SU-DHL-6 (cell line): ENCODE results near the gene GRIK5.

Source experiments
- EZH2phosphoT487 ChIP-seq: fragments of 200-600 bp; sonication (generic), shearing (Covaris generic); conservative IDR thresholded peaks from 2 replicates; pipeline ENCODE4 v1.6.1; 2018; ENCODE audit warnings: mild to moderate bottlenecking, antibody characterized with exemption, low read length, moderate library complexity, mixed read lengths
- TF ChIP-seq, protein P1 (sequence below): fragments of 200-600 bp; sonication (generic); IDR thresholded peaks from one replicate; pipeline ENCODE4 v1.5.1; 2017; ENCODE audit warnings: antibody characterized with exemption, mild to moderate bottlenecking, low read length, moderate library complexity; ENCODE audit not compliant: insufficient read depth, poor library complexity, severe bottlenecking

DNA sequence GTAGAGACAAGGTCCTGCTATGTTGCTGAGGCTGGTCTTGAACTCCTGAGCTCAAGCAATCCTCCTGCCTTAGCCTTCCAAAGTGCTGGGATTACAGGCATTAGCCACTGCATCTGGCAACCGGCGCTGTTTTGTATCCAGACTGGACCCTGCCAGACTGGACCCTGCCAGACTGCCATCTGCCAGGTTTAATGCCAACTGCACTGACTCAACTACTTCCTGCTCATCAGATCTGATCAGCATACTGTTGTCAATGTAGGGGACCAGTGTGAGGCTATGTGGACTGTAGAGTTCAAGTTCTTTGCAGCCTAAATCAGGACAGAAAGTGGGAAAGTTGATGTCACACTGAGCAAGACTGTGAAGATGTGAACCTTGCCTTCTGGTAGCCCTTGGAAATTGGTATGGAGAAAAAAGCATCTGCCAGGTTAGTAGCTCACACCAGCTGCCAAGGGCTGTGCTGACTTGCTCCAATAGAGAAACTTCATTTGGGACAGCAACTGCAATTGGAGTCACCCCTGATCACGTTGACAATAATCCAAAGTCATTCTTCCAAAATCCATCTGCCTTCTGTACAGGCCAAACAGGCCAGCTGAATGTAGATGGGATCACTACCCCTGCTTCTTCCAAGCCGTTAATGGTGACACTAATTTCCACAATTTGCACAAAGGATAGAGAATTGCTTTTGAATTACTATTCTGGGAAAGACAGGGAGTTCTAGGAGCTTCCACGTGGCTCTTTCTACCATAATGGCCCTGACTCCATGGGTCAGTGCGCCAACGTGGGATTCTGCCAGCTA, 39.2 kb downstream of the GRIK5 start:
- TF ChIP-seq, protein P1, sequence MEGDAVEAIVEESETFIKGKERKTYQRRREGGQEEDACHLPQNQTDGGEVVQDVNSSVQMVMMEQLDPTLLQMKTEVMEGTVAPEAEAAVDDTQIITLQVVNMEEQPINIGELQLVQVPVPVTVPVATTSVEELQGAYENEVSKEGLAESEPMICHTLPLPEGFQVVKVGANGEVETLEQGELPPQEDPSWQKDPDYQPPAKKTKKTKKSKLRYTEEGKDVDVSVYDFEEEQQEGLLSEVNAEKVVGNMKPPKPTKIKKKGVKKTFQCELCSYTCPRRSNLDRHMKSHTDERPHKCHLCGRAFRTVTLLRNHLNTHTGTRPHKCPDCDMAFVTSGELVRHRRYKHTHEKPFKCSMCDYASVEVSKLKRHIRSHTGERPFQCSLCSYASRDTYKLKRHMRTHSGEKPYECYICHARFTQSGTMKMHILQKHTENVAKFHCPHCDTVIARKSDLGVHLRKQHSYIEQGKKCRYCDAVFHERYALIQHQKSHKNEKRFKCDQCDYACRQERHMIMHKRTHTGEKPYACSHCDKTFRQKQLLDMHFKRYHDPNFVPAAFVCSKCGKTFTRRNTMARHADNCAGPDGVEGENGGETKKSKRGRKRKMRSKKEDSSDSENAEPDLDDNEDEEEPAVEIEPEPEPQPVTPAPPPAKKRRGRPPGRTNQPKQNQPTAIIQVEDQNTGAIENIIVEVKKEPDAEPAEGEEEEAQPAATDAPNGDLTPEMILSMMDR = no peak
- TF ChIP-seq EZH2phosphoT487 = no peak
